Measurements from ENCODE around the gene CCDC14. TPM values are rescaled to one million over a fixed set of nuclear protein-coding genes. Genes with fewer than 3 reads are reported as not detected.

Gene CCDC14
- total and polyA plus RNA-seq, 2 experiments from 2014 or later = 23.2 to 39.0 TPM

DNA sequence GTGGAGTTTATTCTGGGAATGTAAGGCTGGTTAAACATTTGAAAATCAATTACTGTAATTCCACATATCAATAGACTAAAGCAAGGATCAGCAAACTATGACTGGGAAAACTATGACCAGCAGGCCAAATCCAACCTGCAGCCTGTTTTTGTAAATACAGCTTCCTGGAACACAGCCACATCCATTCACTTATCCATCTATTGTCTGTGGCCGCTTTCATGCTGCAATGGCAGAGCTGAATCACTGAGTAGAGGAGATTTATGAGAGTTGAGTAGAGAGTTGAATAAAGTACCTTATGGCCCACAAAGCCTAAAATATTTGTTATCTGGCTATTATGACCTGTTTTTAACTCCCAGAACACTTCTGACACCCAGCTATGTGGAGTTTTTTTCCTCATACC lies 89.1 kb downstream of the CCDC14 start:
- peaks cover 24% of the 10 kb centered on the region for H3K36me3 ChIP-seq (ENCODE audit: low read depth)
- in situ Hi-C loops (cut with MboI) = no loop called here
- H3K27me3 ChIP-seq (replicated peaks; ENCODE audit: insufficient read depth) = no peaks in the 10 kb centered on the region
- no peak overlapping the region for H2AFZ ChIP-seq
- H4K20me1 ChIP-seq (ENCODE audit: insufficient read depth) = no peaks in the 10 kb centered on the region
- WGBS, 2 experiments (ENCODE audit: low coverage in 1 of 2, low lambda C conversion rate in 2 of 2, missing lambda C conversion rate in 2 of 2) = 92 to 96% methylated on average over 1 of the region's 1 CpG
- H3F3A ChIP-seq (ENCODE audit: insufficient read depth) = peaks cover 8% of the 10 kb centered on the region; the same call in 1 of the 2 replicates
- TF ChIP-seq EZH2 (IDR thresholded peaks at IDR 0.05; ENCODE audit: insufficient read depth, poor library complexity, severe bottlenecking) (no peak), EZH2phosphoT487 (IDR thresholded peaks at IDR 0.05; ENCODE audit: insufficient read depth, low read depth) (no peak)
- no peaks in the 10 kb centered on the region for H3K9me3 ChIP-seq (ENCODE audit: low read depth)
- H3K4me1 ChIP-seq (ENCODE audit: insufficient read depth) = peaks cover 22% of the 10 kb centered on the region
- no peak overlapping the region for H3K9ac ChIP-seq
- H3K4me2 ChIP-seq (ENCODE audit: unreplicated experiment) = no peak overlapping the region
- DNase-seq = no peak
- peaks cover 100% of the 10 kb centered on the region for H3K79me2 ChIP-seq (ENCODE audit: insufficient read depth)
- no peak overlapping the region for H3K4me3 ChIP-seq
- no peak overlapping the region for H3K27ac ChIP-seq
- H3K9me2 ChIP-seq (ENCODE audit: insufficient read depth) = no peaks in the 10 kb centered on the region

GRCh38 chr3:123870033-123870432 lies 91.0 kb downstream of the CCDC14 start:
- H3K9me3 ChIP-seq (ENCODE audit: low read depth) = no peaks in the 10 kb centered on the region
- peak; percentile 79 for DNase-seq
- TF ChIP-seq EZH2phosphoT487 (IDR thresholded peaks at IDR 0.05; ENCODE audit: insufficient read depth, low read depth) (no peak), EZH2 (IDR thresholded peaks at IDR 0.05; ENCODE audit: insufficient read depth, poor library complexity, severe bottlenecking) (no peak)
- H3K27me3 ChIP-seq (replicated peaks; ENCODE audit: insufficient read depth) = no peaks in the 10 kb centered on the region
- WGBS, 2 experiments (ENCODE audit: low coverage in 1 of 2, low lambda C conversion rate in 2 of 2, missing lambda C conversion rate in 2 of 2) = 23 to 25% methylated on average over 1 of the region's 1 CpG
- no peaks in the 10 kb centered on the region for H3K9me2 ChIP-seq (ENCODE audit: insufficient read depth)
- H4K20me1 ChIP-seq (ENCODE audit: insufficient read depth) = no peaks in the 10 kb centered on the region
- H3K27ac ChIP-seq = peak overlapping the region; percentile 50
- peaks cover 19% of the 10 kb centered on the region for H3K36me3 ChIP-seq (ENCODE audit: low read depth)
- H3K4me2 ChIP-seq (ENCODE audit: unreplicated experiment) = peak overlapping the region; percentile 34
- H3K9ac ChIP-seq = no peak overlapping the region
- H3F3A ChIP-seq (ENCODE audit: insufficient read depth) = peaks cover 8% of the 10 kb centered on the region; the same call in 1 of the 2 replicates
- no peak overlapping the region for H2AFZ ChIP-seq
- H3K4me3 ChIP-seq = no peak overlapping the region
- H3K4me1 ChIP-seq (ENCODE audit: insufficient read depth) = peaks cover 22% of the 10 kb centered on the region
- H3K79me2 ChIP-seq (ENCODE audit: insufficient read depth) = peaks cover 98% of the 10 kb centered on the region
- in situ Hi-C loops (cut with MboI) = no loop called here

DNA sequence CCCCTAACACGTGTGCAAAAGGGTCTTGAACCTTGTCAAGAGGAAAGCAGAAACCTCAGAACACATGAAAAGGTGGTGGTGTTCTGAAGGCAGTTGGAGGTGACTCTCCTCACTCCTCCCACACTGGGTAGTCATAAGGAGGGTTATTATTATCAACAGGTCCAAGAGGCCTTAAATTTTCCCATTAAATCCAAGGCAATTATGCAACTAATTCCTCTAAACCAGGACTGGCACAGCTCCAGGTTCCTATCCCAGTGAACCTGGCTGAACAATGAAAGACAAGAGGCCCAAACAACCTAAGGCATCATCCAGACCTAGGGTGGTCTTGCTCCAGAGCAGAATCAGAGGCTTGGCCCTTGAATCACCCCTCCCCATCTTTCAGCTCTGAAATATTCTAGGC lies 91.9 kb downstream of the CCDC14 start:
- WGBS, 2 experiments (ENCODE audit: low coverage in 1 of 2, low lambda C conversion rate in 2 of 2, missing lambda C conversion rate in 2 of 2) = 92 to 96% methylated on average over 1 of the region's 1 CpG
- in situ Hi-C loops (cut with MboI) = no loop called here

GRCh38 chr3:123864706-123865105 lies 96.3 kb downstream of the CCDC14 start:
- no peak overlapping the region for H3K4me2 ChIP-seq (ENCODE audit: unreplicated experiment)
- H3K36me3 ChIP-seq (ENCODE audit: low read depth) = peaks cover 15% of the 10 kb centered on the region; the same call in 1 of the 2 replicates
- TF ChIP-seq EZH2 (IDR thresholded peaks at IDR 0.05; ENCODE audit: insufficient read depth, poor library complexity, severe bottlenecking) (no peak), EZH2phosphoT487 (IDR thresholded peaks at IDR 0.05; ENCODE audit: insufficient read depth, low read depth) (no peak)
- no peaks in the 10 kb centered on the region for H3K9me2 ChIP-seq (ENCODE audit: insufficient read depth)
- no peaks in the 10 kb centered on the region for H4K20me1 ChIP-seq (ENCODE audit: insufficient read depth)
- no peak overlapping the region for H3K27ac ChIP-seq
- H3K4me3 ChIP-seq = no peak overlapping the region
- no peaks in the 10 kb centered on the region for H3K9me3 ChIP-seq (ENCODE audit: low read depth)
- in situ Hi-C loops (cut with MboI) = no loop called here
- peaks cover 92% of the 10 kb centered on the region for H3K79me2 ChIP-seq (ENCODE audit: insufficient read depth)
- H3F3A ChIP-seq (ENCODE audit: insufficient read depth) = peaks cover 15% of the 10 kb centered on the region; the same call in 1 of the 2 replicates
- DNase-seq = no peak
- WGBS, 2 experiments (ENCODE audit: low coverage in 1 of 2, low lambda C conversion rate in 2 of 2, missing lambda C conversion rate in 2 of 2) = 91 to 92% methylated on average over 4 of the region's 4 CpGs
- peaks cover 25% of the 10 kb centered on the region for H3K4me1 ChIP-seq (ENCODE audit: insufficient read depth)
- no peaks in the 10 kb centered on the region for H3K27me3 ChIP-seq (replicated peaks; ENCODE audit: insufficient read depth)
- no peak overlapping the region for H3K9ac ChIP-seq
- no peak overlapping the region for H2AFZ ChIP-seq

More for the DNA sequence above, 91.9 kb downstream of the CCDC14 start:
- no peak overlapping the region for H3K27ac ChIP-seq
- H4K20me1 ChIP-seq (ENCODE audit: insufficient read depth) = no peaks in the 10 kb centered on the region
- H3K9me2 ChIP-seq (ENCODE audit: insufficient read depth) = no peaks in the 10 kb centered on the region
- TF ChIP-seq EZH2 (IDR thresholded peaks at IDR 0.05; ENCODE audit: insufficient read depth, poor library complexity, severe bottlenecking) (no peak), EZH2phosphoT487 (IDR thresholded peaks at IDR 0.05; ENCODE audit: insufficient read depth, low read depth) (no peak)
- peaks cover 22% of the 10 kb centered on the region for H3K4me1 ChIP-seq (ENCODE audit: insufficient read depth)
- H2AFZ ChIP-seq = no peak overlapping the region
- no peaks in the 10 kb centered on the region for H3K9me3 ChIP-seq (ENCODE audit: low read depth)
- H3K79me2 ChIP-seq (ENCODE audit: insufficient read depth) = peaks cover 98% of the 10 kb centered on the region
- no peak overlapping the region for H3K9ac ChIP-seq
- H3K4me2 ChIP-seq (ENCODE audit: unreplicated experiment) = peak overlapping the region; percentile 7
- peak; percentile 24 for DNase-seq
- H3K36me3 ChIP-seq (ENCODE audit: low read depth) = peaks cover 13% of the 10 kb centered on the region; the same call in 1 of the 2 replicates
- no peak overlapping the region for H3K4me3 ChIP-seq
- peaks cover 8% of the 10 kb centered on the region; the same call in 1 of the 2 replicates for H3F3A ChIP-seq (ENCODE audit: insufficient read depth)
- no peaks in the 10 kb centered on the region for H3K27me3 ChIP-seq (replicated peaks; ENCODE audit: insufficient read depth)

Other genes starting within 250 kb of the CCDC14 start
- gene MYLK, start 76.9 kb downstream of the CCDC14 start, total RNA-seq (2014; rRNA removed; shearing (Covaris generic)) = 157 and 174 TPM in 2 replicates
- 110 TPM in 2 replicates for gene MYLK, start 76.9 kb downstream of the CCDC14 start, polyA plus RNA-seq (2016; fragmentation: Nextera tagmentation; extraction: Ambion mirVana)
- not detected in 2 replicates for gene ROPN1, start 30.9 kb upstream of the CCDC14 start, total RNA-seq (2014; rRNA removed; shearing (Covaris generic))
- not detected in 2 replicates for gene ROPN1, start 30.9 kb upstream of the CCDC14 start, polyA plus RNA-seq (2016; fragmentation: Nextera tagmentation; extraction: Ambion mirVana)
- gene KALRN, start 72.1 kb upstream of the CCDC14 start, total RNA-seq (2014; rRNA removed; shearing (Covaris generic)) = 4.0 and 16.1 TPM in 2 replicates
- gene KALRN, start 72.1 kb upstream of the CCDC14 start, polyA plus RNA-seq (2016; fragmentation: Nextera tagmentation; extraction: Ambion mirVana) = 0.98 and 1.4 TPM in 2 replicates

Measured in GM23248 (cell line).